Neutrophil (primary cell): ENCODE results near the gene ANO1.

ENCODE experiments used
- H3K27ac ChIP-seq: fragments of 200-600 bp; sonication (generic); 2 replicates; pipeline ENCODE4 v1.5.1; 2016; ENCODE audit warnings: mild to moderate bottlenecking, moderate library complexity
- H3K27me3 ChIP-seq: fragments of 200-600 bp; sonication (generic); 2 replicates; pipeline ENCODE4 v1.6.0; 2016; ENCODE audit warnings: mild to moderate bottlenecking
- H3K36me3 ChIP-seq: fragments of 200-600 bp; sonication (generic); 2 replicates; pipeline ENCODE4 v1.5.1; 2017
- H3K4me1 ChIP-seq, 2 experiments: fragments of 200-600 bp in 1 of 2; sonication (generic) in 1 of 2; 1 replicate in 1 of 2; 2 replicates in 1 of 2; pipeline versions ENCODE4 v1.5.1 to v1.6.1; 2013 to 2016; ENCODE audit warnings: low read depth in 1 of 2, low read length in 1 of 2, mild to moderate bottlenecking in 1 of 2, moderate library complexity in 1 of 2; ENCODE audit not compliant: control insufficient read depth in 1 of 2, insufficient read depth in 1 of 2
- H3K4me3 ChIP-seq, 2 experiments: fragments of 200-600 bp in 1 of 2; sonication (generic) in 1 of 2; 1 replicate in 1 of 2; 2 replicates in 1 of 2; pipeline ENCODE4 v1.5.1; 2013 to 2016; ENCODE audit warnings: low read depth in 1 of 2, low read length in 1 of 2, mild to moderate bottlenecking in 1 of 2, moderate library complexity in 1 of 2
- H3K9me3 ChIP-seq: fragments of 200-600 bp; sonication (generic); 2 replicates; pipeline ENCODE4 v1.5.1; 2016
- TF ChIP-seq, protein P1 (sequence below): fragments of 200-600 bp; sonication (generic); IDR thresholded peaks from 2 replicates; pipeline ENCODE4 v1.5.1; 2016; ENCODE audit warnings: antibody characterized with exemption

Gene ANO1

GRCh38 chr11:70131606-70132190 lies 53.6 kb downstream of the ANO1 start:
- no peak overlapping the region for H3K4me3 ChIP-seq
- H3K27me3 ChIP-seq = peaks cover 3% of the 10 kb centered on the region
- no peaks in the 10 kb centered on the region for H3K9me3 ChIP-seq
- H3K27ac ChIP-seq = no peak overlapping the region
- no peaks in the 10 kb centered on the region for H3K36me3 ChIP-seq
- no peaks in the 10 kb centered on the region for H3K4me1 ChIP-seq
- TF ChIP-seq, protein P1, sequence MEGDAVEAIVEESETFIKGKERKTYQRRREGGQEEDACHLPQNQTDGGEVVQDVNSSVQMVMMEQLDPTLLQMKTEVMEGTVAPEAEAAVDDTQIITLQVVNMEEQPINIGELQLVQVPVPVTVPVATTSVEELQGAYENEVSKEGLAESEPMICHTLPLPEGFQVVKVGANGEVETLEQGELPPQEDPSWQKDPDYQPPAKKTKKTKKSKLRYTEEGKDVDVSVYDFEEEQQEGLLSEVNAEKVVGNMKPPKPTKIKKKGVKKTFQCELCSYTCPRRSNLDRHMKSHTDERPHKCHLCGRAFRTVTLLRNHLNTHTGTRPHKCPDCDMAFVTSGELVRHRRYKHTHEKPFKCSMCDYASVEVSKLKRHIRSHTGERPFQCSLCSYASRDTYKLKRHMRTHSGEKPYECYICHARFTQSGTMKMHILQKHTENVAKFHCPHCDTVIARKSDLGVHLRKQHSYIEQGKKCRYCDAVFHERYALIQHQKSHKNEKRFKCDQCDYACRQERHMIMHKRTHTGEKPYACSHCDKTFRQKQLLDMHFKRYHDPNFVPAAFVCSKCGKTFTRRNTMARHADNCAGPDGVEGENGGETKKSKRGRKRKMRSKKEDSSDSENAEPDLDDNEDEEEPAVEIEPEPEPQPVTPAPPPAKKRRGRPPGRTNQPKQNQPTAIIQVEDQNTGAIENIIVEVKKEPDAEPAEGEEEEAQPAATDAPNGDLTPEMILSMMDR = no peak

DNA sequence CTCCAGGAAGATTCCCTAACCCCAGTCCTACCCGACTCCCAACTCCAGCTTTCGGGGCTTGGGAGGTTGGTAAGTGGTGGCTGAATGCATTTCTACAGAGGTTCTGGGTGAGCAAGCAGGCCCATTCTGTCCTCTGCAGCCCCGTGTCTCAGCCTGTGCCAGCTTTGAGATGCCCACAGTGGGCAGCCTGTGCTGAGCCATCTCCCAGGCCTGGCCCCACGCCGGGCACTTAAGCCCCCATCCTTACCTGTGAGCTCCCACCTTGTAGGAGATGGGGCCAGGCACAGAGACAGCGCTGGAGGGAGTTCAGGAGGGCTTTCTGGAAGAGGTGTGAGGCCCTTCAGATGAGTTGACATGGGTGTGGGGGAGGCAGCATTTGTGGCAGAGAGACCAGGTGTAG lies 54.5 kb downstream of the ANO1 start:
- no peaks in the 10 kb centered on the region for H3K4me1 ChIP-seq
- H3K36me3 ChIP-seq = no peaks in the 10 kb centered on the region
- H3K9me3 ChIP-seq = no peaks in the 10 kb centered on the region
- H3K4me3 ChIP-seq = no peak overlapping the region
- TF ChIP-seq, protein P1 = no peak
- peaks cover 3% of the 10 kb centered on the region for H3K27me3 ChIP-seq
- no peak overlapping the region for H3K27ac ChIP-seq

DNA sequence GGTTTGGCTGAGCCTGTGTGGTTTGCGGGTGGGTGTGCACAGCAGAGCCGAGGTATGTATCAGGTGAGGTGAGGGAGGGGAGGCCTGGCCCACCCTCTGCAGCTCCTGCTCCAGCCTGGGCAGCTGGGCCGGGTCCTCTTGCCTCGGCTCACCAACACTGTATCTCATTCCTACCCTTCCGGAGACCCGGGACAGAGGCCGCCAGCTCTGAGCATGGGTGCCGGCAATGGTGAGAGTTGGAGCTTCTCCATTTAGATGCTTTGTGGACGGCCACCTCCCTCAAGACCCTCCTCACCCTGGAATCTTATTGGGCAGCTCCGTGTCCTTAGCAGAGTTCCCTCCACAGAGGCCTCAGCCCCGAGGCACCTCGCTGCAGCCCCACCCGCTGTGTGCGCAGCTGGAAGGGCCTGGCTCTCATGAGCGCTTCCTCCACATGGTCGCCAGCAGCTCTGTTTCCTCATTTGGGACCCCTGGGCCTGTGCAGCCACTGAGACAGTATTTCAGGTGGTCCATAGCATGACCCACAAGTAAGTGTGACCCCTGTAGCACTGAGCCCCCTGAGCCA lies 55.7 kb downstream of the ANO1 start:
- no peaks in the 10 kb centered on the region for H3K4me1 ChIP-seq
- TF ChIP-seq, protein P1 = no peak
- H3K4me3 ChIP-seq = no peak overlapping the region
- no peak overlapping the region for H3K27ac ChIP-seq
- H3K9me3 ChIP-seq = no peaks in the 10 kb centered on the region
- no peaks in the 10 kb centered on the region for H3K36me3 ChIP-seq
- peaks cover 3% of the 10 kb centered on the region for H3K27me3 ChIP-seq

GRCh38 chr11:70134490-70134889 lies 56.4 kb downstream of the ANO1 start:
- Histone ChIP-seq H3K36me3 (no peaks in the 10 kb centered on the region), H3K27ac (no peak overlapping the region), H3K4me3 (no peak overlapping the region), H3K9me3 (no peaks in the 10 kb centered on the region), H3K27me3 (peaks cover 5% of the 10 kb centered on the region), H3K4me1 (no peaks in the 10 kb centered on the region)
- TF ChIP-seq, protein P1 = no peak

GRCh38 chr11:70135142-70135541 lies 57.0 kb downstream of the ANO1 start:
- no peak overlapping the region for H3K27ac ChIP-seq

More at GRCh38 chr11:70135142-70135541, 57.0 kb downstream of the ANO1 start:
- H3K4me3 ChIP-seq = no peak overlapping the region
- H3K4me1 ChIP-seq = no peaks in the 10 kb centered on the region
- H3K27me3 ChIP-seq = peaks cover 11% of the 10 kb centered on the region
- TF ChIP-seq, protein P1 = no peak
- H3K9me3 ChIP-seq = no peaks in the 10 kb centered on the region
- H3K36me3 ChIP-seq = no peaks in the 10 kb centered on the region
